ENCODE measurements around the gene SENP1. TPM values are rescaled to one million over a fixed set of nuclear protein-coding genes. Genes with fewer than 3 reads are reported as not detected.

The SENP1 gene
- total RNA-seq, 1 donor from 2014 or later, result 15.1 TPM

- H3K27ac ChIP-seq (ENCODE audit: low read depth, low read length), result no peak overlapping the region
- no peak overlapping the region for H3K9ac ChIP-seq (ENCODE audit: low read depth in 1 of 3, low read length in 3 of 3)
- H3K4me3 ChIP-seq (ENCODE audit: low read length in 3 of 3), result no peak overlapping the region
- H3K4me1 ChIP-seq (ENCODE audit: control insufficient read depth in 3 of 3, insufficient read depth in 3 of 3, low read length in 3 of 3), result peaks cover 49 to 59% (median 51%) of the 10 kb centered on the region in 3 donors
- no peaks in the 10 kb centered on the region for H3K36me3 ChIP-seq (ENCODE audit: control insufficient read depth in 3 of 3, insufficient read depth in 3 of 3, low read length in 3 of 3)
- no peaks in the 10 kb centered on the region for H3K9me3 ChIP-seq (ENCODE audit: control insufficient read depth in 3 of 3, low read length in 3 of 3)
- H3K27me3 ChIP-seq (ENCODE audit: control insufficient read depth in 3 of 3, insufficient read depth in 3 of 3, low read length in 3 of 3), result peaks cover 36 to 50% (median 46%) of the 10 kb centered on the region in 3 donors
Observed at GRCh38 chr12:47999816-48000215, 106.1 kb downstream of the SENP1 start.

- Histone ChIP-seq H3K27ac (ENCODE audit: low read depth, low read length) (no peak overlapping the region), H3K4me1 (ENCODE audit: control insufficient read depth in 3 of 3, insufficient read depth in 3 of 3, low read length in 3 of 3) (peaks cover 25 to 34% (median 27%) of the 10 kb centered on the region in 3 donors), H3K9ac (ENCODE audit: low read depth in 1 of 3, low read length in 3 of 3) (no peak overlapping the region), H3K27me3 (ENCODE audit: control insufficient read depth in 3 of 3, insufficient read depth in 3 of 3, low read length in 3 of 3) (peaks cover 12 to 25% (median 22%) of the 10 kb centered on the region in 3 donors), H3K36me3 (ENCODE audit: control insufficient read depth in 3 of 3, insufficient read depth in 3 of 3, low read length in 3 of 3) (no peaks in the 10 kb centered on the region), H3K9me3 (ENCODE audit: control insufficient read depth in 3 of 3, low read length in 3 of 3) (no peaks in the 10 kb centered on the region), H3K4me3 (ENCODE audit: low read length in 3 of 3) (no peak overlapping the region)
Observed at GRCh38 chr12:47997321-47997720, 108.6 kb downstream of the SENP1 start.

- H3K9me3 ChIP-seq (ENCODE audit: control insufficient read depth in 3 of 3, low read length in 3 of 3), result no peaks in the 10 kb centered on the region
- H3K27me3 ChIP-seq (ENCODE audit: control insufficient read depth in 3 of 3, insufficient read depth in 3 of 3, low read length in 3 of 3), result peaks cover 7 to 12% (median 9%) of the 10 kb centered on the region in 3 donors
- H3K4me3 ChIP-seq (ENCODE audit: low read length in 3 of 3), result no peak overlapping the region
- H3K36me3 ChIP-seq (ENCODE audit: control insufficient read depth in 3 of 3, insufficient read depth in 3 of 3, low read length in 3 of 3), result no peaks in the 10 kb centered on the region
- peaks cover 18 to 28% (median 22%) of the 10 kb centered on the region in 3 donors for H3K4me1 ChIP-seq (ENCODE audit: control insufficient read depth in 3 of 3, insufficient read depth in 3 of 3, low read length in 3 of 3)
- H3K27ac ChIP-seq (ENCODE audit: low read depth, low read length), result no peak overlapping the region
- H3K9ac ChIP-seq (ENCODE audit: low read depth in 1 of 3, low read length in 3 of 3), result no peak overlapping the region
Observed at GRCh38 chr12:47995981-47996401, 109.9 kb downstream of the SENP1 start.

- Histone ChIP-seq H3K9ac (ENCODE audit: low read depth in 1 of 3, low read length in 3 of 3) (no peak overlapping the region), H3K27ac (ENCODE audit: low read depth, low read length) (no peak overlapping the region), H3K4me3 (ENCODE audit: low read length in 3 of 3) (no peak overlapping the region), H3K9me3 (ENCODE audit: control insufficient read depth in 3 of 3, low read length in 3 of 3) (no peaks in the 10 kb centered on the region), H3K36me3 (ENCODE audit: control insufficient read depth in 3 of 3, insufficient read depth in 3 of 3, low read length in 3 of 3) (no peaks in the 10 kb centered on the region), H3K4me1 (ENCODE audit: control insufficient read depth in 3 of 3, insufficient read depth in 3 of 3, low read length in 3 of 3) (peaks cover 23 to 30% (median 25%) of the 10 kb centered on the region in 3 donors), H3K27me3 (ENCODE audit: control insufficient read depth in 3 of 3, insufficient read depth in 3 of 3, low read length in 3 of 3) (peaks cover 0 to 5% (median 3%) of the 10 kb centered on the region in 3 donors)
Observed at GRCh38 chr12:47993491-47993890, 112.4 kb downstream of the SENP1 start.

Small RNA genes lying within 50 kb of the gene (small RNA-seq; reads per million reads assigned to genes)
- gene MIR6505 (3.2 reads per million, percentile 88 among the genes with 10 or more reads in this experiment), gene RNU6-1203P (not detected)

Other genes with a start within 250 kb of the SENP1 start
- 0.52 TPM for gene VDR, start 201.1 kb downstream of the SENP1 start, total RNA-seq
- gene TMEM106C, start 142.5 kb downstream of the SENP1 start, total RNA-seq, result 43.3 TPM
- 88.2 TPM for gene COL2A1, start 101.6 kb downstream of the SENP1 start, total RNA-seq
- gene PFKM, start 13.3 kb upstream of the SENP1 start, total RNA-seq, result 304 TPM
- 32.9 TPM for gene ASB8, start 51.4 kb upstream of the SENP1 start, total RNA-seq
- gene CCDC184, start 77.6 kb upstream of the SENP1 start, total RNA-seq, result 0.52 TPM
- not detected for gene OR10AD1, start 97.2 kb upstream of the SENP1 start, total RNA-seq
- gene ZNF641, start 244.8 kb upstream of the SENP1 start, total RNA-seq, result 16.7 TPM

Measured in skeletal muscle tissue (tissue), 5 donors.